K562 (cell line): ENCODE measurements around the gene ANO9. TPM values are rescaled to one million over a fixed set of nuclear protein-coding genes. Genes with fewer than 3 reads are reported as not detected.

ENCODE experiments used
- ADNP ChIP-seq: fragments of 200-800 bp; sonication (Bioruptor generic); IDR thresholded peaks from 2 replicates; pipeline ENCODE4 v1.6.1; 2016; ENCODE audit warnings: missing genetic modification characterization, missing compliant biosample characterization
- ATF7 ChIP-seq: fragments of 450-650 bp; IDR thresholded peaks from 2 replicates; pipeline ENCODE4 v1.7.1; 2014; ENCODE audit warnings: mild to moderate bottlenecking, moderate library complexity
- CLOCK ChIP-seq: fragments of 250-450 bp; sonication (Bioruptor Pico); IDR thresholded peaks from 2 replicates; pipeline ENCODE4 v1.4.0; 2020; ENCODE audit warnings: mild to moderate bottlenecking, moderate library complexity, borderline replicate concordance
- HEY1 ChIP-seq: fragments of 250-450 bp; sonication (Bioruptor Pico); IDR thresholded peaks from 2 replicates; pipeline ENCODE4 v1.5.0; 2020; ENCODE audit warnings: mild to moderate bottlenecking, moderate library complexity, borderline replicate concordance
- MEIS2 ChIP-seq: fragments of 450-650 bp; IDR thresholded peaks from 2 replicates; pipeline ENCODE4 v1.6.1; 2014; ENCODE audit warnings: mild to moderate bottlenecking; ENCODE audit not compliant: partially characterized antibody
- NFXL1 ChIP-seq: fragments of 450-650 bp; formaldehyde crosslinking; IDR thresholded peaks from 2 replicates; pipeline ENCODE4 v1.4.0; 2021; ENCODE audit warnings: mild to moderate bottlenecking
- U2AF1 ChIP-seq: fragments of 200-400 bp; formaldehyde crosslinking; optimal IDR thresholded peaks from 2 replicates; pipeline ENCODE3; 2017; ENCODE audit warnings: mild to moderate bottlenecking, low read depth, low read length, moderate library complexity
- ZNF12 ChIP-seq: sonication (generic); formaldehyde crosslinking; IDR thresholded peaks from 2 replicates; pipeline ENCODE4 v1.4.0; 2020; ENCODE audit warnings: mild to moderate bottlenecking, missing genetic modification reagents
- ZNF124 ChIP-seq: sonication (generic); formaldehyde crosslinking; IDR thresholded peaks from 2 replicates; pipeline ENCODE4 v1.8.1; 2022; ENCODE audit warnings: missing genetic modification reagents
- polyA plus RNA-seq, 8 experiments: library from polyadenylated mRNA; depleted of rRNA in 4 of 8; stranded (reverse) in 5 of 8; unstranded in 3 of 8; fragments of >200 nt; fragmentation: Nextera tagmentation in 2 of 8; fragmentation: Illumina TruSeq in 1 of 8; extraction: Ambion mirVana in 2 of 8; extraction: Trizol in 1 of 8; gene quantifications; 2 replicates each; pipeline versions ENCODE4 v1.2.1 to v1.2.3, GENCODE V29; 2011 to 2014; ENCODE audit warnings: inconsistent platforms in 1 of 8, missing spikeins in 1 of 8
- total RNA-seq, 7 experiments: library from RNA; depleted of rRNA in 6 of 7; stranded (reverse); fragments of >200 nt in 6 of 7; fragmentation: Illumina TruSeq in 2 of 7; extraction: Trizol in 2 of 7; gene quantifications; 2 replicates each; pipeline versions ENCODE4 v1.2.1 to v1.2.3, GENCODE V29; 2011 to 2021; ENCODE audit warnings: low replicate concordance in 1 of 7
- TF ChIP-seq, protein P1 (sequence below), 2 experiments: fragments of 450-650 bp in 1 of 2; IDR thresholded peaks; 2 replicates each; pipeline ENCODE4 v1.6.1; 2011 to 2017; ENCODE audit warnings: low read depth in 2 of 2, antibody characterized with exemption in 1 of 2, borderline replicate concordance in 1 of 2, low read length in 1 of 2, mild to moderate bottlenecking in 1 of 2, mixed read lengths in 1 of 2; ENCODE audit not compliant: control insufficient read depth in 1 of 2
- TF ChIP-seq, protein P2 (sequence below): fragments of 250-450 bp; sonication (Bioruptor Pico); IDR thresholded peaks from 2 replicates; pipeline ENCODE4 v1.5.0; 2022; ENCODE audit warnings: mild to moderate bottlenecking
- TF ChIP-seq, protein P3 (sequence below): IDR thresholded peaks from 2 replicates; pipeline ENCODE4 v1.6.1; 2012; ENCODE audit warnings: low read depth, low read length, improper control_type of control experiment, borderline replicate concordance
- TF ChIP-seq, protein P4 (sequence below): sonication (generic); formaldehyde crosslinking; IDR thresholded peaks from 2 replicates; pipeline ENCODE4 v1.8.0; 2022; ENCODE audit warnings: missing genetic modification reagents, mild to moderate bottlenecking, borderline replicate concordance

The ANO9 gene
- total and polyA plus RNA-seq, 9 of the 15 experiments (the other 6 are each of a cell fraction or from before 2014, with no cell fraction given), result 0.20 to 14.5 (median 4.5) TPM

DNA sequence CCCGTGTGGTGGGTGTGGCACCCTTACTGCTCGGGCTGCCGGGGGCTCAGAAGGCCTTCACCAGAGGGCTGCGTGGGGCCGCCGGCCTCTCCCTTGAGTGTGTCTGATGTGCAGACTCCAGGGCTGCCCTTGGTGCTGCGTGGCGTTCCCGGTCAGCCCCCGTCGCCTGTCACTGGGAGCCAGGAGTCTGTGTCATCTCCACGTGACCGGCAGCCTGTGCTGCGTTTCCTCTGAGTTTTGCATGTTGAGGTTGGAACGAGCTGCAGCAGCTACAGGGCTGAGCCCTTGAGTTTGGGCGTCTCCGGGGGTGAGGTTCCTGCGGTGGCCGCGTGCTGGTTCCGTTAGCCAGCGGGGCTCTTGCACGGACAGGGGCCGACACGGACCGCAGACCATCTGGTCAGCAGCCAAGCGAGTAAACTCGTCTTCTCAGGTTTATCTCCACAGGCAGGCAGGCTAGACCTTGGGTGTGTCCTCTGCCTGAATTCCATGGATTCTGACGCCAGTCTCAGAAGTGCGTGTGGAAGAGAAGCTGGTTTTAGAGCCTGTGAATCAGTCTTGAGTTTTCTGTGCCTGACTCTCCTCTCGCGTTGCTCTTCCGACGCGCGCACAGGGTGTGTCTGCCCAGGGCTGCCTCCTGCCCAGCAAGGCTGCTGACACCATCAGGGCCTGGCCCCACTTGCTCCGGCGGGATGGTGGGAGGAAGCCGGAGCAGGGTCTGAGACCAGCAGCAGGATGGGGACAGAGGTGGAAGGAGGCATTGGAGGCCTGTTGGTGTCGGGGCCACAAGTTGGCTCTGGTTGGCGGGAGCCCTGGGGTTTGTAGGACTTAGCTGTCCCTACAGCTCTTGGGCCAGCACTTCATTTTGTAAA lies 18.8 kb upstream of the ANO9 start (continued):
- TF ChIP-seq, protein P1, sequence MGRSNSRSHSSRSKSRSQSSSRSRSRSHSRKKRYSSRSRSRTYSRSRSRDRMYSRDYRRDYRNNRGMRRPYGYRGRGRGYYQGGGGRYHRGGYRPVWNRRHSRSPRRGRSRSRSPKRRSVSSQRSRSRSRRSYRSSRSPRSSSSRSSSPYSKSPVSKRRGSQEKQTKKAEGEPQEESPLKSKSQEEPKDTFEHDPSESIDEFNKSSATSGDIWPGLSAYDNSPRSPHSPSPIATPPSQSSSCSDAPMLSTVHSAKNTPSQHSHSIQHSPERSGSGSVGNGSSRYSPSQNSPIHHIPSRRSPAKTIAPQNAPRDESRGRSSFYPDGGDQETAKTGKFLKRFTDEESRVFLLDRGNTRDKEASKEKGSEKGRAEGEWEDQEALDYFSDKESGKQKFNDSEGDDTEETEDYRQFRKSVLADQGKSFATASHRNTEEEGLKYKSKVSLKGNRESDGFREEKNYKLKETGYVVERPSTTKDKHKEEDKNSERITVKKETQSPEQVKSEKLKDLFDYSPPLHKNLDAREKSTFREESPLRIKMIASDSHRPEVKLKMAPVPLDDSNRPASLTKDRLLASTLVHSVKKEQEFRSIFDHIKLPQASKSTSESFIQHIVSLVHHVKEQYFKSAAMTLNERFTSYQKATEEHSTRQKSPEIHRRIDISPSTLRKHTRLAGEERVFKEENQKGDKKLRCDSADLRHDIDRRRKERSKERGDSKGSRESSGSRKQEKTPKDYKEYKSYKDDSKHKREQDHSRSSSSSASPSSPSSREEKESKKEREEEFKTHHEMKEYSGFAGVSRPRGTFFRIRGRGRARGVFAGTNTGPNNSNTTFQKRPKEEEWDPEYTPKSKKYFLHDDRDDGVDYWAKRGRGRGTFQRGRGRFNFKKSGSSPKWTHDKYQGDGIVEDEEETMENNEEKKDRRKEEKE (IDR thresholded peaks at IDR 0.05; ENCODE audit: borderline replicate concordance in 1 of 2, control insufficient read depth in 1 of 2, low read depth in 2 of 2, low read length in 1 of 2), result 0 out of 4 replicates have a peak, but pooled peaks of 1 of the 2 experiments have one; percentile 74
- TF ChIP-seq ZNF12 (CRISPR knock-in tag) (no peak), U2AF1 (no peak), ATF7 (peak; percentile 91), ZNF124 (CRISPR knock-in tag) (no peak), CLOCK (CRISPR knock-in tag) (peak; percentile 68; the same call in 1 of the 2 replicates), MEIS2 (no peak), NFXL1 (CRISPR knock-in tag) (no peak), HEY1 (no peak), ADNP (tag) (no peak)
- TF ChIP-seq, protein P2, sequence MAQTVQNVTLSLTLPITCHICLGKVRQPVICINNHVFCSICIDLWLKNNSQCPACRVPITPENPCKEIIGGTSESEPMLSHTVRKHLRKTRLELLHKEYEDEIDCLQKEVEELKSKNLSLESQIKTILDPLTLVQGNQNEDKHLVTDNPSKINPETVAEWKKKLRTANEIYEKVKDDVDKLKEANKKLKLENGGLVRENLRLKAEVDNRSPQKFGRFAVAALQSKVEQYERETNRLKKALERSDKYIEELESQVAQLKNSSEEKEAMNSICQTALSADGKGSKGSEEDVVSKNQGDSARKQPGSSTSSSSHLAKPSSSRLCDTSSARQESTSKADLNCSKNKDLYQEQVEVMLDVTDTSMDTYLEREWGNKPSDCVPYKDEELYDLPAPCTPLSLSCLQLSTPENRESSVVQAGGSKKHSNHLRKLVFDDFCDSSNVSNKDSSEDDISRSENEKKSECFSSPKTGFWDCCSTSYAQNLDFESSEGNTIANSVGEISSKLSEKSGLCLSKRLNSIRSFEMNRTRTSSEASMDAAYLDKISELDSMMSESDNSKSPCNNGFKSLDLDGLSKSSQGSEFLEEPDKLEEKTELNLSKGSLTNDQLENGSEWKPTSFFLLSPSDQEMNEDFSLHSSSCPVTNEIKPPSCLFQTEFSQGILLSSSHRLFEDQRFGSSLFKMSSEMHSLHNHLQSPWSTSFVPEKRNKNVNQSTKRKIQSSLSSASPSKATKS (CRISPR knock-in tag), result no peak
- TF ChIP-seq, protein P3, sequence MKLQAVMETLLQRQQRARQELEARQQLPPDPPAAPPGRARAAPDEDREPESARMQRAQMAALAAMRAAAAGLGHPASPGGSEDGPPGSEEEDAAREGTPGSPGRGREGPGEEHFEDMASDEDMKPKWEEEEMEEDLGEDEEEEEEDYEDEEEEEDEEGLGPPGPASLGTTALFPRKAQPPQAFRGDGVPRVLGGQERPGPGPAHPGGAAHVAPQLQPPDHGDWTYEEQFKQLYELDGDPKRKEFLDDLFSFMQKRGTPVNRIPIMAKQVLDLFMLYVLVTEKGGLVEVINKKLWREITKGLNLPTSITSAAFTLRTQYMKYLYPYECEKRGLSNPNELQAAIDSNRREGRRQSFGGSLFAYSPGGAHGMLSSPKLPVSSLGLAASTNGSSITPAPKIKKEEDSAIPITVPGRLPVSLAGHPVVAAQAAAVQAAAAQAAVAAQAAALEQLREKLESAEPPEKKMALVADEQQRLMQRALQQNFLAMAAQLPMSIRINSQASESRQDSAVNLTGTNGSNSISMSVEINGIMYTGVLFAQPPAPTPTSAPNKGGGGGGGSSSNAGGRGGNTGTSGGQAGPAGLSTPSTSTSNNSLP, result no peak
- TF ChIP-seq, protein P4, sequence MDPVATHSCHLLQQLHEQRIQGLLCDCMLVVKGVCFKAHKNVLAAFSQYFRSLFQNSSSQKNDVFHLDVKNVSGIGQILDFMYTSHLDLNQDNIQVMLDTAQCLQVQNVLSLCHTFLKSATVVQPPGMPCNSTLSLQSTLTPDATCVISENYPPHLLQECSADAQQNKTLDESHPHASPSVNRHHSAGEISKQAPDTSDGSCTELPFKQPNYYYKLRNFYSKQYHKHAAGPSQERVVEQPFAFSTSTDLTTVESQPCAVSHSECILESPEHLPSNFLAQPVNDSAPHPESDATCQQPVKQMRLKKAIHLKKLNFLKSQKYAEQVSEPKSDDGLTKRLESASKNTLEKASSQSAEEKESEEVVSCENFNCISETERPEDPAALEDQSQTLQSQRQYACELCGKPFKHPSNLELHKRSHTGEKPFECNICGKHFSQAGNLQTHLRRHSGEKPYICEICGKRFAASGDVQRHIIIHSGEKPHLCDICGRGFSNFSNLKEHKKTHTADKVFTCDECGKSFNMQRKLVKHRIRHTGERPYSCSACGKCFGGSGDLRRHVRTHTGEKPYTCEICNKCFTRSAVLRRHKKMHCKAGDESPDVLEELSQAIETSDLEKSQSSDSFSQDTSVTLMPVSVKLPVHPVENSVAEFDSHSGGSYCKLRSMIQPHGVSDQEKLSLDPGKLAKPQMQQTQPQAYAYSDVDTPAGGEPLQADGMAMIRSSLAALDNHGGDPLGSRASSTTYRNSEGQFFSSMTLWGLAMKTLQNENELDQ (CRISPR knock-in tag), result no peak
